ENCODE measurements around the gene MT2A.

- TF ChIP-seq CTCF (IDR thresholded peaks at IDR 0.05; ENCODE audit: insufficient read depth, low read depth, low read length): no peak
- no peak for TF ChIP-seq EZH2 (IDR thresholded peaks at IDR 0.05; ENCODE audit: insufficient read depth, low read length)
Measured at GRCh38 chr16:56594292-56594619, 14.1 kb upstream of the MT2A start.

Data from astrocyte (in vitro differentiated cells and primary cell).